SK-N-MC (cell line): Measurements from ENCODE around the gene ANXA8L1.
"Not testable (repeated sequence)": the region's sequence is repeated elsewhere in the genome, so short reads cannot be mapped to it uniquely, and the experiment has no call there.

ENCODE experiments used
- EZH2 ChIP-seq: fragments of 200-600 bp; sonication (generic); IDR thresholded peaks from one replicate; pipeline ENCODE4 v1.6.1; 2017; ENCODE audit warnings: antibody characterized with exemption
- FOXP2 ChIP-seq: optimal IDR thresholded peaks from 2 replicates; pipeline ENCODE3; 2011; ENCODE audit warnings: mild to moderate bottlenecking, moderate library complexity; ENCODE audit not compliant: insufficient read depth; ENCODE audit errors: extremely low read length, control extremely low read depth
- POLR2AphosphoS5 ChIP-seq: IDR thresholded peaks from 2 replicates; pipeline ENCODE4 v1.6.1; 2012; ENCODE audit warnings: mild to moderate bottlenecking, low read depth, low read length, borderline replicate concordance

DNA sequence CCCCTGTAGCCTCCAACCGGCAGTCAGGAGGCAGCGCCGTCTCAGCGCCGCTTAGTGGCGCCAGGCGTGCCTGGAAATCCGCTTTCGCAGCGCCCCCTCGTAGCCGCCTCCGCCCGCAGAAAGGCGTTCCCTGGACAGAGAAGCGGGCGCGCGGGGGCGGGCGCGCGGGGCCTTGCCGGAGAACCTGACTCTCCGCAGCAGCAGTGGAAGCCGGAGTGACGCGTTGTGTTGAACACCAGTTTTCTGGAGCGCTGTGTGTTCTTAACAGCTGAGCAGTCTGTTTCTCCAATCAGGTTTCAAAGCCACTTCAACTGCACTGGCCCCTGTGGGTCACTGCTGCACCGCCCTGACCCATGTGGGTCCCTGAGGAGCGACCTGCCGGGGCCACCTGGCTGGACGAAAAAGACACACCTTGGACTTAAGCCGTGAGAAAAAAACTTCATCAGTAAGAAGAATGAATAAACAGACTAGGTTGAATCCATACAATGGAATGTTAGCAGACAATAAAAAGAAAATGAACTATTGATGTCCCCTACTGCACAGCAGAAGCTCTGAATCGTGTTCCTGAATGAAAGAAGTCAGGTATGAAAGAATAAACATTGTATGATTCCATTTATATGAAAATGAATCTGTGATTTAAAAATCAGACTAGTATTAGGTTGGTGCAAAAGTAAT, 22.8 kb downstream of the ANXA8L1 start:
- TF ChIP-seq POLR2AphosphoS5, EZH2, FOXP2: not testable (repeated sequence)
